22Rv1 (cell line): ENCODE measurements around the gene STAT5B.

Experiments
- H3K27ac ChIP-seq: fragments of 450-650 bp; 2 replicates; pipeline ENCODE4 v1.5.1; 2017
- CTCF ChIP-seq: fragments of 450-650 bp; IDR thresholded peaks from 2 replicates; pipeline ENCODE4 v1.5.1; 2017; ENCODE audit warnings: mild to moderate bottlenecking
- ZFX ChIP-seq: fragments of 450-650 bp; IDR thresholded peaks from 2 replicates; pipeline ENCODE4 v1.6.1; 2017; ENCODE audit warnings: antibody characterized with exemption, borderline replicate concordance

Gene STAT5B

GRCh38 chr17:42260318-42260717 lies 15.9 kb downstream of the STAT5B start:
- TF ChIP-seq CTCF (no peak), ZFX (no peak)
- H3K27ac ChIP-seq: no peak overlapping the region

GRCh38 chr17:42255445-42255844 lies 20.7 kb downstream of the STAT5B start:
- TF ChIP-seq ZFX (no peak), CTCF (no peak)
- H3K27ac ChIP-seq: no peak overlapping the region

GRCh38 chr17:42253578-42253977 lies 22.6 kb downstream of the STAT5B start:
- no peak overlapping the region for H3K27ac ChIP-seq
- no peak for TF ChIP-seq CTCF
- no peak for TF ChIP-seq ZFX

GRCh38 chr17:42252597-42253550 lies 23.3 kb downstream of the STAT5B start:
- no peak for TF ChIP-seq ZFX
- no peak for TF ChIP-seq CTCF
- no peak overlapping the region for H3K27ac ChIP-seq

GRCh38 chr17:42251115-42251514 lies 25.1 kb downstream of the STAT5B start:
- peak; percentile 25; the same call in 1 of the 2 replicates for TF ChIP-seq CTCF
- no peak for TF ChIP-seq ZFX
- no peak overlapping the region for H3K27ac ChIP-seq

GRCh38 chr17:42249681-42250446 lies 26.3 kb downstream of the STAT5B start:
- no peak overlapping the region for H3K27ac ChIP-seq
- TF ChIP-seq CTCF: no peak
